ENCODE data around the gene PCSK6.

GRCh38 chr15:101332061-101332467 is 157.4 kb downstream of the PCSK6 start:
- TF ChIP-seq CTCF (IDR thresholded peaks at IDR 0.05; ENCODE audit: insufficient read depth, low read length), result no peak
- no peak for TF ChIP-seq POLR2AphosphoS5 (IDR thresholded peaks at IDR 0.05; ENCODE audit: low read depth)
- no peak for TF ChIP-seq REST (IDR thresholded peaks at IDR 0.05; ENCODE audit: insufficient replicate concordance, low read depth)
- TF ChIP-seq GABPA (IDR thresholded peaks at IDR 0.05; ENCODE audit: low read depth), result no peak

Measured in HL-60 (cell line).